HG03354 (cell line): ENCODE data around the gene UBE4A.

Experiments
- ATAC-seq: cut with Tn5 transposase; IDR thresholded peaks from one replicate; pipeline ENCODE4 v1.9.1; 2021; ENCODE audit warnings: mild to moderate bottlenecking; ENCODE audit not compliant: unreplicated experiment, poor library complexity, severe bottlenecking

The UBE4A gene

GRCh38 chr11:118359295-118359958, at the start of gene UBE4A:
UBE4A (plus strand) TSS chr11:118359600; CDS start chr11:118365081, 5,481 bp downstream.
- peak; percentile 95 for ATAC-seq

DNA sequence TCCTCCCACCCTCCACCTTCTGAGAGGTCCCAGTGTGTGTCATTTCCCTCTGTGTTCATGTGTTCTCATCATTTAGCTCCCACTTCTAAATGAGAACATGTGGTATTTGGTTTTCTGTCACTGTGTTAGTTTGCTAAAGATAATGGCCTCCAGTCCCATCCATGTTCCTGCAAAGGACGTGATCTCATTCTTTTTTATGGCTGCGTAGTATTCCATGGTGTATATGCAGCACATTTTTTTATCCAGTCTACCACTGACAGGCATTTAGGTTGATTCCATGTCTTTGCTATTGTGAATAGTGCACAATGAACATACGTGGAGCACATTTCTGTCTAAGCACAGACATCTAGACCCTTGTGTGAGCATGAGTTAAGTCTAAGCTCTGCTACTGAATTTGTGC, 49.1 kb upstream of the UBE4A start:
- ATAC-seq: no peak

DNA sequence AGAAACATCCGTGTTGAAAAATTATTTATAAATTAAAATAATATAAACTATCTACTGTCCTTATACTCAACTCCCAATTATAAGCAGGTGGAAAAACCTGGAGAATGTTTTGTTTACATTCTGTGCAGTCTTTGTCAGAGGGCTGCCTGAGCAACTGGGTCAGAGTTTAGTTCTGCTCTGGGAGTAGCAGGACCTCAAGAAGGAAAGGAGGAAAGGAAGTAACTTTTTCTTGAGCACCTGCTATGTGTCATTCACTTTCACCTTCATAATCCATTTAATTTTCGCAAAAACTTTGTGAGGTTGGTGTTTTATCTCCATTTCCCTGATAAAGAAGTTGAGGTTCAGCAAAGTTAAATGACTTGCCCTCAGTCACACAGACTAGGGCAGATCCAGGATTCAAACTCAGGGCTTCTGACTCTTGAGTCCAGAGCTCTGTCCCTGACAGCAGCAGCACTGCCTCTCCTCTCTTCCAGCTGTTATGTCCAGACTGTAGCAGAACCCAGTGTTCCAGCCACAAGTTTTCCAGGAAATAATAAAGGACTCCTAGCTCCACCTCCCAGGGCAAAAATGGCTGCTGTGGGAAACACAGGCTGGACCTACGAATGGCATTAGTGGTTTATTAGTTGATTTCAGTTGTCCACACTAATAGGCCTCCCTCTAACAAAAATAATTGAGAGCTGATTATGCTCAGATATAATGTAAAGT, 48.5 kb upstream of the UBE4A start:
- no peak for ATAC-seq

DNA sequence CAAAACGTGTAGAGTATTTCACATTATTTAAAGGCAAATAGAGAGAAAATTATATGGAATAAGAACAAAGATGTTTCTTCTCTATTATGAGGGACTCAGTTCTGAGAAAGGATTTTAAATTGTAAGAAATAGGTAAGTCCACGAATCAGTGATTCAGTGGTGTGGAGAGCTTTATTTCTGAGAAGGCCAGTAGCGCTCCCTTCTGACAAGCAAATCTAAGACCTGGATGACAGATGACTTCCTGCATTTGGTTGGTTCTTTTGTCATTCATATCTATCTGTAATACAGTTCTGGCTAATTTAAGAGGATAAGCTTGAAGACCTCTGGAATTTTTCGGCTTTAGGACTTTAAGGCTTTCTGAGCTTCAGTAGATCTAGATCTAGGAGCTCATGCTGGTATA, 47.9 kb upstream of the UBE4A start:
- no peak for ATAC-seq

- no peak for ATAC-seq
Observed at GRCh38 chr11:118312328-118312727, 47.1 kb upstream of the UBE4A start.

DNA sequence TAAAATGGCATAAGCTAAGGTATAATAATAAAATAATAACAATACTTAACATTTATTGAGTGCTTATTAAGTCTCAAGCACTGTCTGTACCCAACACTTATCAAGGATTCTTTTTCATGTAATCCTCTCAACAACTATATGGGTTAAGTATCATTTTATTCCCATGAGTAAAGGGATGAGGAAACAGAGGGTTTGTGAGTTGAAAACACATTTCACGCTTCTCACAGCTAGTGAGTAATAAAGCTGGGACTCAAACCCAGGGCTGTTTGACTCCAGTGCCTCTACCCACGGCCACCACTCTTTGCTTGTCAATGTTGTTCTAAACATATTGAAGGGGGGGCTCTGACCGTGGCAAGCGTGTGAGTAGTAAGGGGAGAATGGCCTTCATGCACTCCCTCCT, 46.2 kb upstream of the UBE4A start:
- ATAC-seq: no peak

GRCh38 chr11:118314988-118315411, 44.4 kb upstream of the UBE4A start:
- ATAC-seq: no peak

GRCh38 chr11:118318124-118318523, 41.3 kb upstream of the UBE4A start:
- no peak for ATAC-seq

- ATAC-seq: no peak
Observed at GRCh38 chr11:118318581-118319336, 40.6 kb upstream of the UBE4A start.

GRCh38 chr11:118319337-118319707, 40.1 kb upstream of the UBE4A start:
- ATAC-seq: no peak

DNA sequence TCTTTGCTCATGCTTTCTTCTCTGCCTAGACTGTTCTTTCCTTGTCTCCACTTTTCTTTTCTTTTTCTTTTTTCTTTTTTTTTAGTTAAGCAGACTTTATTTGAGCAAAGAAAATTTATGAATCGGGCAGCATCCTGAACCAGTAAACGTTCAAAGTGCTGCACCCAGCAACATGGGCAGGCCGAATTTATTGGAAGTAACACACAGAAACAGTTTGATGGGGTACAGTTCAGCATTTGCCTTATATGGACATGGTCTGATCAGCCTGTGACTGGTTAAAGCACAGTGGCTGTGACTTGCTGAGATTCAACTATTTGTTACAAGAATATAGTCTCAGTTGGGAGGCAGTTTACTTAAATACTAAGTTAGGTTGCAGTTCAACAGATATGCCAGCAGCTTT, 38.9 kb upstream of the UBE4A start:
- ATAC-seq: no peak

DNA sequence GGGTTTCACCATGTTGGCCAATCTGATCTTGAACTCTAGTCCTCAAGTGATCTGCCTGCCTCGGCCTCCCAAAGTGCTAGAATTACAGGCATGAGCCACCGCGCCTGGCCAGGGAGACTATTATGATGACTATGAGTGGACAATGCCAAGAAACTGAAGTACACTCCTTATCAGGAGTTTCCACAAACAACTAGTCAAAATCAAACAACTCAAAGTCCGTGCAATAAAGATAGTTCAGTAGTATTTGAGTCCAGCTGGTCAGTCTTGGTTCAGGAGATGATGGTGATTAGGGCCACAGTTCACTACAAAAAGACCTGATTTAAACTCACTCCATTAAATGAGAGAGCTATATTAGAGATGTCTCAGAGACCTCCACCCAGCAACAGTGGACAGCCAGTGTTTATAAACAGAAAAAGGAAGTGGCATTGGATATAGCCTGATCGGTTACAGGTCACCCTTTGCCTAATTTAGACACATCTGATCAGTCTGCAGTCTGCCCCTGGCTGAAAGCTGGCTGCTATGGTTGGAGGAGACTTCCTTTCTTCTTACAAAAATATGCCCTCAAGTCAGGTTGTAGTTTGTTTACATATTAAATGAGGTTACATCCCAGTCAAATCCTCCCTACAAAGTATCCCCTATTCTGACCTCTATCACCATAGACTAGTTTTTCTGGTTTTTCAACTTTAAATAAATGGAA, 37.9 kb upstream of the UBE4A start:
- no peak for ATAC-seq

- no peak for ATAC-seq
Observed at GRCh38 chr11:118322721-118323120, 36.7 kb upstream of the UBE4A start.

DNA sequence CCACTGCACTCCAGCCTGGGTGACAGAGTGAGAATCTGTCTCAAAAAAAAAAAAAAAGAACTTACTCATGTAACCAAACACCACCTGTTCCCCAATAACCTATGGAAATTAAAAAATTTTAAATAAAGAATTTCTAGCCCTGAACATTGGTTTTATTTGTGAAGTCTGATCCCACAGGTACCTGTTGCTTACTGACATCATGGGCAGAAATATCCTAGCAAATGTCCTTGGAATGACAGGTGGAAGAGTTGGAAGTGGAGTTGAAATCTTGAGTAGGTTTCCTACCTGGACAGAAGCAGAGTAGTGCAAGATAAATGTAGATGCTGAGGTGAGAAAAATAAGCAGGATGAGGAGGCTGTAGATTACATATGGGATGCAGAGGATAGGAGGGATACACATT, 34.1 kb upstream of the UBE4A start:
- ATAC-seq: no peak

- no peak for ATAC-seq
Observed at GRCh38 chr11:118328745-118329144, 30.7 kb upstream of the UBE4A start.

DNA sequence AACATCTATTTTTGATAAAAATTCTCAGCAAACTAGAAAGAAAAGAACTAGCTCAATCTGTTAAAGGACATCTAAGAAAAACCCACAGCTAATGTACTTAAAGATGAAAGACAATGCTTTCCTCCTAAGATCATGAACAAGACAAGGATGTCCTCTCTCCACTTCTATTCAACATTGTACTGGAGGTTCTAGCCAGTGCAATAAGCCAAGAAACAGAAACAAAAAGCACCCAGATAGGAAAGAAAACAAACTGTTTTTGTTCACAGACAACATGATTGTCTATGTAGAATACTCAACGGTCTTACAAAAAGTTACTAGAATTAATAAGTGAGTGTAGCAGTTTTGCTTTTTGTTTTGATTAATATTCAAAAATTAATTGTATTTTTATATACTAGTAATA, 24.7 kb upstream of the UBE4A start:
- no peak for ATAC-seq

- ATAC-seq: no peak
Observed at GRCh38 chr11:118338637-118339061, 20.8 kb upstream of the UBE4A start.

DNA sequence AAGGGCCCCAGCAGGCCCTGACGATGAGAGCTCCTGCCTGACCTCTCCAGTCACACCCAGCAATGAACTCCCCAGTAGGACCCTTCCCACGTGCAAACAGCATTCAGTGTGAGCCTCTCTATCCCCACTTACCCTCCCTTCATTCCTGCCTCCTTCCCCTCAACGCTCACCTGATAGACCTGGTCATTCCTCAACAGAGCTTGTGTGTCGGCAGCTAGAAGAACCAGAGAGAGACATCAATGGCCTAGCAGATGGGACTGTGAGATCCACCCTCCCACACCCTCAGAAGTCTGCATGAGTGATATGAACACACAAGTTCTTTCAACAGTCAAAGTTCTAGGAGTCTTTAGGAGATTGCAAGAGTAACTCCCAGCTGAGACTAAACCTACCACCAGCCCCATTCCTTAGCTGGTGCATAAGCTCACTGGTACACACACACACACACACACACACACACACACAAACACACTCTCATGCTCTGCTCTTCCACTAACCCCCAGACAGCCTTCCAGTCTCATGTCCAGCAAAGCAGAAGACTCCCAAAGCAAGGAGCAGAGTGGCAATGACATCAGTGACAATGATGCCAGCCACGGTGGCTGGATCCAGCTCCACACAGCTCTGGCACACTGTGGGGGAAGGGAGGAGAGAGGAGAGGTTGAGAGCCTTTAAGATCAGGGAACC, 20.0 kb upstream of the UBE4A start:
- ATAC-seq: no peak

DNA sequence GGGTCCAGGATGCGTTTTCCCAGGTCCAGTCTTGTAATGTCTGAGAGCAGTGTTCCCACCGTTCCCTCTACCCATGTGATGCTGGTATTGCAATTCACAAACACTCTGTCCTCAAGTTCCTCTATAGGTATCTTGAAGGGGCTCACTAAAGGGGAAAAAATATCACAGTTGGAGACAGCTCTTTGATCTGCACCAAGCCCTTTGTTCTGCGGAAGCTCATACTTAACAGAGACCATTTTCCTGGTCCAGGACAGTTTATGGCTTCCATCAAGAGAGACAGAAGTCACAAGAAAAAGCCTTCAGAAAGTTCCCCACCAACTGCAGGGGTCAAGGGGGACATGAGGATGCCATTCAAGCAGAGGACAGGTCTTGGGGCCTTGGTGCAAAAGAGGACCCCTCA, 19.0 kb upstream of the UBE4A start:
- ATAC-seq: no peak

GRCh38 chr11:118341261-118341660, 18.1 kb upstream of the UBE4A start:
- no peak for ATAC-seq
